Pancreas (tissue), 10 donors: ENCODE measurements around the gene STPG3. TPM values are rescaled to one million over a fixed set of nuclear protein-coding genes. Genes with fewer than 3 reads are reported as not detected.

Experiments
- ATAC-seq, 4 donors: fragments of 200-7000 bp; cut with Tn5 transposase; one replicate each; pipeline versions ENCODE4 v1.8.0 to v1.9.1; 2020; ENCODE audit warnings: mild to moderate bottlenecking in 4 of 4, moderate library complexity in 4 of 4
- DNase-seq, 6 donors: peaks; one replicate each; pipeline ENCODE4 v3.0.0-alpha.2; 2020
- FAIRE-seq: peaks from 2 replicates; lab custom pipeline; 2012; peaks lifted over from hg19 to GRCh38; lab: Jason Lieb, UNC
- H3K27ac ChIP-seq, 4 donors: fragments of 200-600 bp; sonication (generic); 1 replicate in 3 of 4; 2 replicates in 1 of 4; pipeline versions ENCODE4 v1.5.0 to v1.8.0; 2020
- H3K27me3 ChIP-seq, 4 donors: fragments of 200-600 bp; one replicate each; pipeline ENCODE4 v1.8.0; 2021
- H3K36me3 ChIP-seq, 3 donors: fragments of 200-600 bp; sonication (generic) in 1 of 3; one replicate each; pipeline versions ENCODE4 v1.5.0 to v1.8.0; 2020 to 2021
- H3K4me1 ChIP-seq, 3 donors: fragments of 200-600 bp; one replicate each; pipeline ENCODE4 v1.8.0; 2021
- H3K4me3 ChIP-seq, 4 donors: fragments of 200-600 bp; sonication (generic) in 2 of 4; one replicate each; pipeline versions ENCODE4 v1.5.0 to v1.8.0; 2020 to 2021
- H3K9me3 ChIP-seq, 4 donors: fragments of 200-600 bp; one replicate each; pipeline ENCODE4 v1.8.0; 2021
- CTCF ChIP-seq, 4 donors: fragments of 200-600 bp; sonication (generic) in 3 of 4; IDR thresholded peaks; one replicate each; pipeline versions ENCODE4 v1.5.0 to v1.8.0; 2021; ENCODE audit warnings: antibody characterized with exemption in 4 of 4
- WGBS, 2 donors: extraction: QIAGEN DNeasy Blood & Tissue Kit; methylation state at CpG; one replicate each; pipeline ENCODE4 v1.1.7; 2013; 5-methylcytosine and 5-hydroxymethylcytosine counted together
- intact Hi-C, 3 donors: fragments of 100-400 bp; cut with DNase I; formaldehyde crosslinking; loops; one replicate each; pipeline versions ENCODE4 v1.11.1 to v1.14.2; 2022
- polyA plus RNA-seq, 2 donors: library from polyadenylated mRNA; stranded (reverse); fragments of 200-250 nt; gene quantifications; one replicate each; pipeline ENCODE4 v1.2.3, GENCODE V29; 2013
- total RNA-seq, 6 donors: library from RNA; stranded (reverse); fragmentation: NEBNext Ultra II Directional in 4 of 6; extraction: Animal tissue kit (Norgen Biotek cat#: 25700) in 4 of 6; gene quantifications; one replicate each; pipeline versions ENCODE4 v1.2.1 to v1.2.4, GENCODE V29; 2021 to 2023
- donor health status: healthy with polysubstance abuse.
- donor health status: DM: no; HTN: no; CAD: no; lungs with moderate emphysema.
- donor health status: DM: no; HTN: no; CAD: no.
- donor health status: control.
- donor health status: control.
- donor health status: Bipolar disorder and iron deficiency.
- donor health status: DM: yes; HTN: yes; CAD: no.
- donor health status: DM: no; HTN: no; CAD: no.
- donor health status: DM: no; HTN: no; CAD: no.
- donor health status: DM: yes; HTN: yes; CAD: no.

The STPG3 gene
- total and polyA plus RNA-seq, 8 donors, result 0.23 TPM; not detected in 7

GRCh38 chr9:137225699-137226331, 25.3 kb upstream of the STPG3 start:
- TF ChIP-seq CTCF (IDR thresholded peaks at IDR 0.05), result no peak
- H3K36me3 ChIP-seq, result no peaks in the 10 kb centered on the region
- H3K4me3 ChIP-seq, result no peak overlapping the region
- ATAC-seq (no peak), FAIRE-seq (no peak), DNase-seq (peak in 1 of 6 donors; percentile 54)
- peak overlapping the region in 1 of 4 donors; percentile 73 for H3K27ac ChIP-seq
- H3K27me3 ChIP-seq, result no peaks in the 10 kb centered on the region
- no peaks in the 10 kb centered on the region for H3K9me3 ChIP-seq
- H3K4me1 ChIP-seq, result peaks cover 12 to 20% (median 17%) of the 10 kb centered on the region in 3 donors
- intact Hi-C loops, result no loop called here
- WGBS, 2 donors, result 79 to 82% methylated on average over 18 to 21 of the region's 21 CpGs

- WGBS, 2 donors, result 62 to 68% methylated on average over 18 of the region's 18 CpGs
- Histone ChIP-seq H3K9me3 (no peaks in the 10 kb centered on the region), H3K27me3 (no peaks in the 10 kb centered on the region), H3K4me1 (peaks cover 12 to 20% (median 17%) of the 10 kb centered on the region in 3 donors), H3K36me3 (no peaks in the 10 kb centered on the region), H3K27ac (peak overlapping the region; percentile 63 to 81 (median 72)), H3K4me3 (no peak overlapping the region)
- no peak for TF ChIP-seq CTCF (IDR thresholded peaks at IDR 0.05)
- no peak for ATAC-seq
- FAIRE-seq, result no peak
- intact Hi-C loops, result no loop called here
- peak in 2 of 6 donors; percentile 41 to 72 for DNase-seq
Measured at GRCh38 chr9:137226338-137227053, 24.6 kb upstream of the STPG3 start.

GRCh38 chr9:137227054-137227852, 23.8 kb upstream of the STPG3 start, which contains the start of gene RNF224:
RNF224 (plus strand) TSS chr9:137227502; CDS start chr9:137228336, 834 bp downstream.
- intact Hi-C loops, result no loop called here
- 10 to 12% methylated on average over 23 to 25 of the region's 25 CpGs for WGBS, 2 donors

More at GRCh38 chr9:137227054-137227852, 23.8 kb upstream of the STPG3 start, which contains the start of gene RNF224:
- FAIRE-seq, result no peak
- no peak within 1 kb of the TSS for H3K4me3 ChIP-seq
- peaks cover 12 to 20% (median 17%) of the 10 kb centered on the region in 3 donors for H3K4me1 ChIP-seq
- H3K27me3 ChIP-seq, result no peaks in the 10 kb centered on the region
- peak; percentile 57 to 71 (median 67) for ATAC-seq
- peak; percentile 84 to 94 (median 86) for TF ChIP-seq CTCF (IDR thresholded peaks at IDR 0.05)
- peak within 1 kb of the TSS; percentile 63 to 81 (median 72) for H3K27ac ChIP-seq
- H3K36me3 ChIP-seq, result no peaks in the 10 kb centered on the region
- peak; percentile 84 to 95 (median 92) for DNase-seq
- H3K9me3 ChIP-seq, result no peaks in the 10 kb centered on the region
